ENCODE measurements around the gene NF1.
"Not testable (repeated sequence)": the region's sequence is repeated elsewhere in the genome, so short reads cannot be mapped to it uniquely, and the experiment has no call there.

Gene NF1

DNA sequence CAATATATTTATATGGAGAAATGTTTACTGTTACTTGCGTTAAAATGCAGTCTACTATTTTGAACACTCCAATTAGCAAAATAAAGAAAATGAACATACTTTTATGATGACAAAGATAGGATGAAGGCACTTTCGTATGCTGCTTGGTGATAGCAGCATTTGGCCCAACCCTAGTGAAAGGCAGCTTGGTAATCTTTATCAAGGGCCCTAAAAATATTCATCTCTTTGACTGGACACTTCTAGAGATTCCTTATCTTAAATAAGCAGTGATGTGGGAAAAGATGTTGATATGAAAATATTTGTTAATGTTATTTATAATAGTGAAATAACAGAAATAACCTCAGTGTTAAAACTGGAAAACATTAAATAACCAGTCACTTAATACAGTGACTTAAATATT, 79.4 kb downstream of the NF1 start:
- Histone ChIP-seq H3K14ac (ENCODE audit: low read length in 2 of 2) (no peak overlapping the region), H3K4me3 (ENCODE audit: insufficient read depth in 1 of 2, low read depth in 1 of 2, low read length in 2 of 2) (no peak overlapping the region), H2BK5ac (ENCODE audit: low read depth, low read length, poor library complexity, severe bottlenecking) (no peak overlapping the region), H2BK15ac (ENCODE audit: low read depth, poor library complexity, severe bottlenecking) (no peak overlapping the region), H3K23ac (ENCODE audit: low read length in 2 of 2) (no peak overlapping the region), H2BK12ac (ENCODE audit: low read length in 2 of 2) (no peak overlapping the region), H3K79me1 (replicated peaks; ENCODE audit: low read length, poor library complexity, severe bottlenecking) (peaks cover 13% of the 10 kb centered on the region), H4K91ac (ENCODE audit: low read length) (no peak overlapping the region), H3K4me1 (ENCODE audit: control insufficient read depth, insufficient read depth, low read depth, low read length) (no peaks in the 10 kb centered on the region), H3K9ac (ENCODE audit: low read length) (no peak overlapping the region), H3K27ac (ENCODE audit: low read length, poor library complexity, severe bottlenecking) (no peak overlapping the region), H2AK5ac (ENCODE audit: low read length, severe bottlenecking) (no peak overlapping the region), H3K27me3 (ENCODE audit: control insufficient read depth in 1 of 2, insufficient read depth in 1 of 2, low read length in 2 of 2) (no peaks in the 10 kb centered on the region), H2BK120ac (ENCODE audit: low read depth, low read length) (no peak overlapping the region), H3K9me3 (ENCODE audit: control insufficient read depth, low read length) (no peaks in the 10 kb centered on the region), H2AFZ (ENCODE audit: low read depth, low read length) (no peak overlapping the region), H3K4me2 (ENCODE audit: low read length, poor library complexity, severe bottlenecking) (no peak overlapping the region), H3K4ac (ENCODE audit: low read depth in 1 of 2, low read length in 2 of 2) (no peak overlapping the region), H4K8ac (ENCODE audit: low read length) (no peak overlapping the region), H3K18ac (ENCODE audit: low read depth in 1 of 2, low read length in 2 of 2) (no peak overlapping the region), H3K36me3 (ENCODE audit: control insufficient read depth in 1 of 2, insufficient read depth in 2 of 2, low read depth in 1 of 2, low read length in 2 of 2) (peaks cover 0 to 17% of the 10 kb centered on the region in 2 experiments)
- 100% methylated on average over 1 of the region's 2 CpGs for WGBS
- no peak for DNase-seq

DNA sequence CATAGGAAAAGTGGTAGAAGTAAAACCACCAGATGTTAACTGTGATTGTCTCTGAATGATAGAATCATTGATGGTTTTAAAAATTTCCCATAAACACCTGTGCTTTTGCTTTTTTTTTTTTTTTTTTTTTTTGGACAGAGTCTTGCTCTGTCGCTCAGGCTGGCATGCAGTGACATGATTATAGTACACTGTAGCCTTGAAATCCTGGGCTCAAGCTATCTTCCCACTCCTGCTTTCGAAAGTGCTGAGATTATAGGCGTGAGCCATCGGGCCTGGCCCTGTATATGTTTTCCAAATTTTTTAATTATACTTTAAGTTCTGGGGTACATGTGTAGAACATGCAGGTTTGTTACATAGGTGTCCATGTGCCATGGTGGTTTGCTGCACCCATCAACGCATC, 80.5 kb downstream of the NF1 start:
- WGBS, result 100% methylated on average over 2 of the region's 5 CpGs
- Histone ChIP-seq H2BK5ac (ENCODE audit: low read depth, low read length, poor library complexity, severe bottlenecking) (no peak overlapping the region), H2AK5ac (ENCODE audit: low read length, severe bottlenecking) (no peak overlapping the region)

DNA sequence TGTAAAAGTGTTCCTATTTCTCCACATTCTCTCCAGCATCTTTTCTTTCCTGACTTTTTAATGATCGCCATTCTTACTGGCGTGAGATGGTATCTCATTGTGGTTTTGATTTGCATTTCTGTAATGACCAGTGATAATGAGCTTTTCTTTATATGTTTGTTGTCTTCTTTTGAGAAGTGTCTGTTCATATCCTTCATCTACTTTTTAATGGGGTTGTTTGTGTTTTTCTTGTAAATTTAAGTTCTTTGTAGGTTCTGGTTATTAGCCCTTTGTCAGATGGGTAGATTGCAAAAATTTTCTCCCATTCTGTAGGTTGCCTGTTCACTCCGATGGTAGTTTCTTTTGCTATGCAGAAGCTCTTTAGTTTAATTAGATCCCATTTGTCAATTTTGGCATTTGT, 81.4 kb downstream of the NF1 start:
- H3K14ac ChIP-seq (ENCODE audit: low read length in 2 of 2); H2BK15ac ChIP-seq (ENCODE audit: low read depth, poor library complexity, severe bottlenecking); H2AK5ac ChIP-seq (ENCODE audit: low read length, severe bottlenecking); DNase-seq; H2BK5ac ChIP-seq (ENCODE audit: low read depth, low read length, poor library complexity, severe bottlenecking); H3K27ac ChIP-seq (ENCODE audit: low read length, poor library complexity, severe bottlenecking); H2BK12ac ChIP-seq (ENCODE audit: low read length in 2 of 2); H3K9me3 ChIP-seq (ENCODE audit: control insufficient read depth, low read length); H3K9ac ChIP-seq (ENCODE audit: low read length); H3K27me3 ChIP-seq (ENCODE audit: control insufficient read depth in 1 of 2, insufficient read depth in 1 of 2, low read length in 2 of 2); H3K4ac ChIP-seq (ENCODE audit: low read depth in 1 of 2, low read length in 2 of 2); H4K91ac ChIP-seq (ENCODE audit: low read length); H2BK120ac ChIP-seq (ENCODE audit: low read depth, low read length); H2AFZ ChIP-seq (ENCODE audit: low read depth, low read length); H4K8ac ChIP-seq (ENCODE audit: low read length); H3K4me1 ChIP-seq (ENCODE audit: control insufficient read depth, insufficient read depth, low read depth, low read length); H3K4me3 ChIP-seq (ENCODE audit: insufficient read depth in 1 of 2, low read depth in 1 of 2, low read length in 2 of 2); H3K18ac ChIP-seq (ENCODE audit: low read depth in 1 of 2, low read length in 2 of 2); H3K36me3 ChIP-seq (ENCODE audit: control insufficient read depth in 1 of 2, insufficient read depth in 2 of 2, low read depth in 1 of 2, low read length in 2 of 2); H3K4me2 ChIP-seq (ENCODE audit: low read length, poor library complexity, severe bottlenecking); H3K23ac ChIP-seq (ENCODE audit: low read length in 2 of 2): not testable (repeated sequence)
- 100% methylated on average over 3 of the region's 3 CpGs for WGBS
- peaks cover 11% of the 10 kb centered on the region for H3K79me1 ChIP-seq (replicated peaks; ENCODE audit: low read length, poor library complexity, severe bottlenecking)

More for the DNA sequence above, 80.5 kb downstream of the NF1 start:
- no peak overlapping the region for H3K9ac ChIP-seq (ENCODE audit: low read length)
- no peaks in the 10 kb centered on the region for H3K9me3 ChIP-seq (ENCODE audit: control insufficient read depth, low read length)
- peaks cover 11% of the 10 kb centered on the region for H3K79me1 ChIP-seq (replicated peaks; ENCODE audit: low read length, poor library complexity, severe bottlenecking)
- no peak overlapping the region for H4K91ac ChIP-seq (ENCODE audit: low read length)
- H3K27ac ChIP-seq (ENCODE audit: low read length, poor library complexity, severe bottlenecking), result no peak overlapping the region
- H2AFZ ChIP-seq (ENCODE audit: low read depth, low read length), result no peak overlapping the region
- no peak overlapping the region for H3K18ac ChIP-seq (ENCODE audit: low read depth in 1 of 2, low read length in 2 of 2)
- no peak overlapping the region for H3K4ac ChIP-seq (ENCODE audit: low read depth in 1 of 2, low read length in 2 of 2)
- no peak overlapping the region for H3K4me2 ChIP-seq (ENCODE audit: low read length, poor library complexity, severe bottlenecking)
- no peak for DNase-seq
- no peak overlapping the region for H2BK12ac ChIP-seq (ENCODE audit: low read length in 2 of 2)
- H4K8ac ChIP-seq (ENCODE audit: low read length), result no peak overlapping the region
- H3K27me3 ChIP-seq (ENCODE audit: control insufficient read depth in 1 of 2, insufficient read depth in 1 of 2, low read length in 2 of 2), result no peaks in the 10 kb centered on the region
- no peaks in the 10 kb centered on the region for H3K4me1 ChIP-seq (ENCODE audit: control insufficient read depth, insufficient read depth, low read depth, low read length)
- no peak overlapping the region for H2BK15ac ChIP-seq (ENCODE audit: low read depth, poor library complexity, severe bottlenecking)
- H3K14ac ChIP-seq (ENCODE audit: low read length in 2 of 2), result no peak overlapping the region
- H3K4me3 ChIP-seq (ENCODE audit: insufficient read depth in 1 of 2, low read depth in 1 of 2, low read length in 2 of 2), result no peak overlapping the region
- peaks cover 0 to 6% of the 10 kb centered on the region in 2 experiments for H3K36me3 ChIP-seq (ENCODE audit: control insufficient read depth in 1 of 2, insufficient read depth in 2 of 2, low read depth in 1 of 2, low read length in 2 of 2)
- no peak overlapping the region for H3K23ac ChIP-seq (ENCODE audit: low read length in 2 of 2)
- H2BK120ac ChIP-seq (ENCODE audit: low read depth, low read length), result no peak overlapping the region

GRCh38 chr17:31178951-31179350, 84.2 kb downstream of the NF1 start:
- not testable (repeated sequence) for H3K4me2 ChIP-seq (ENCODE audit: low read length, poor library complexity, severe bottlenecking); H3K14ac ChIP-seq (ENCODE audit: low read length in 2 of 2); H3K23ac ChIP-seq (ENCODE audit: low read length in 2 of 2); H2BK15ac ChIP-seq (ENCODE audit: low read depth, poor library complexity, severe bottlenecking); H2AFZ ChIP-seq (ENCODE audit: low read depth, low read length); H3K27ac ChIP-seq (ENCODE audit: low read length, poor library complexity, severe bottlenecking); H3K4me1 ChIP-seq (ENCODE audit: control insufficient read depth, insufficient read depth, low read depth, low read length); H2BK12ac ChIP-seq (ENCODE audit: low read length in 2 of 2); H2AK5ac ChIP-seq (ENCODE audit: low read length, severe bottlenecking); H3K4ac ChIP-seq (ENCODE audit: low read depth in 1 of 2, low read length in 2 of 2); H2BK5ac ChIP-seq (ENCODE audit: low read depth, low read length, poor library complexity, severe bottlenecking); H3K9ac ChIP-seq (ENCODE audit: low read length); H4K91ac ChIP-seq (ENCODE audit: low read length); H4K8ac ChIP-seq (ENCODE audit: low read length); H3K4me3 ChIP-seq (ENCODE audit: insufficient read depth in 1 of 2, low read depth in 1 of 2, low read length in 2 of 2); H3K79me1 ChIP-seq (replicated peaks; ENCODE audit: low read length, poor library complexity, severe bottlenecking); H2BK120ac ChIP-seq (ENCODE audit: low read depth, low read length); H3K27me3 ChIP-seq (ENCODE audit: control insufficient read depth in 1 of 2, insufficient read depth in 1 of 2, low read length in 2 of 2); DNase-seq; H3K9me3 ChIP-seq (ENCODE audit: control insufficient read depth, low read length); H3K18ac ChIP-seq (ENCODE audit: low read depth in 1 of 2, low read length in 2 of 2)
- peaks cover 0 to 26% of the 10 kb centered on the region in 2 experiments for H3K36me3 ChIP-seq (ENCODE audit: control insufficient read depth in 1 of 2, insufficient read depth in 2 of 2, low read depth in 1 of 2, low read length in 2 of 2)
- 100% methylated on average over 1 of the region's 2 CpGs for WGBS
